GM23338 (cell line): ENCODE data around the gene PKM. TPM values are rescaled to one million over a fixed set of nuclear protein-coding genes. Genes with fewer than 3 reads are reported as not detected.

ENCODE experiments used
- ATAC-seq: fragments of 200-7000 bp; cut with Tn5 transposase; 3 replicates; pipeline ENCODE4 v1.9.1; 2020
- DNase-seq: peaks from one replicate; pipeline ENCODE4 v3.0.0-alpha.2; 2015; ENCODE audit warnings: low spot score
- H2AFZ ChIP-seq: fragments of 200-600 bp; sonication (generic); 2 replicates; pipeline ENCODE4 v1.8.0; 2016; ENCODE audit warnings: antibody characterized with exemption, mild to moderate bottlenecking, moderate library complexity
- H3F3A ChIP-seq: fragments of 200-600 bp; sonication (generic); replicated peaks from 2 replicates; pipeline ENCODE4 v1.8.0; 2017; ENCODE audit warnings: antibody characterized with exemption, mixed run types, low read depth
- H3K27ac ChIP-seq: fragments of 200-600 bp; sonication (generic); 2 replicates; pipeline ENCODE4 v1.6.1; 2016; ENCODE audit warnings: low read depth
- H3K27me3 ChIP-seq: fragments of 200-600 bp; sonication (generic); 2 replicates; pipeline ENCODE4 v1.8.0; 2016; ENCODE audit warnings: mild to moderate bottlenecking, mixed run types, moderate library complexity; ENCODE audit not compliant: insufficient read depth
- H3K36me3 ChIP-seq: fragments of 200-600 bp; sonication (generic); 2 replicates; pipeline ENCODE4 v1.8.0; 2016; ENCODE audit warnings: mild to moderate bottlenecking; ENCODE audit not compliant: insufficient read depth
- H3K4me1 ChIP-seq: fragments of 200-600 bp; sonication (generic); 2 replicates; pipeline ENCODE4 v1.8.0; 2016; ENCODE audit warnings: mild to moderate bottlenecking, moderate library complexity; ENCODE audit not compliant: insufficient read depth
- H3K4me2 ChIP-seq: fragments of 200-600 bp; sonication (generic); 2 replicates; pipeline ENCODE4 v1.7.1; 2017; ENCODE audit warnings: mixed run types
- H3K4me3 ChIP-seq: fragments of 200-600 bp; sonication (generic); 2 replicates; pipeline ENCODE4 v1.6.1; 2016; ENCODE audit warnings: mixed run types
- H3K79me2 ChIP-seq: fragments of 200-600 bp; sonication (generic); replicated peaks from 2 replicates; pipeline ENCODE4 v1.8.0; 2017; ENCODE audit warnings: mild to moderate bottlenecking; ENCODE audit not compliant: insufficient read depth
- H3K9me2 ChIP-seq: fragments of 200-600 bp; sonication (generic); 2 replicates; pipeline ENCODE4 v1.8.0; 2017; ENCODE audit not compliant: insufficient read depth
- H4K20me1 ChIP-seq: fragments of 200-600 bp; sonication (generic); replicated peaks from 2 replicates; pipeline ENCODE4 v1.8.0; 2017; ENCODE audit warnings: mild to moderate bottlenecking; ENCODE audit not compliant: insufficient read depth
- H3K27ac Mint-ChIP-seq: 2 replicates; pipeline ENCODE4 v1.8.0; 2020; ENCODE audit warnings: inconsistent platforms, mild to moderate bottlenecking, moderate library complexity, mixed read lengths
- H3K27me3 Mint-ChIP-seq: 3 replicates; pipeline ENCODE4 v1.8.0; 2022; ENCODE audit warnings: low read depth, mild to moderate bottlenecking, moderate library complexity, mixed read lengths, inconsistent platforms; ENCODE audit not compliant: insufficient read depth, poor library complexity
- H3K36me3 Mint-ChIP-seq: 3 replicates; pipeline ENCODE4 v1.8.0; 2021; ENCODE audit warnings: low read depth, mild to moderate bottlenecking, inconsistent platforms, moderate library complexity, mixed read lengths
- H3K4me1 Mint-ChIP-seq: 3 replicates; pipeline ENCODE4 v1.8.0; 2020; ENCODE audit warnings: mild to moderate bottlenecking, inconsistent platforms, mixed read lengths
- H3K4me3 Mint-ChIP-seq: 3 replicates; pipeline ENCODE4 v1.8.0; 2021; ENCODE audit warnings: moderate library complexity, mild to moderate bottlenecking, inconsistent platforms, mixed read lengths
- H3K9me3 Mint-ChIP-seq: 3 replicates; pipeline ENCODE4 v1.8.0; 2020; ENCODE audit warnings: moderate library complexity, mild to moderate bottlenecking, inconsistent platforms, mixed read lengths
- CREB1 ChIP-seq: fragments of 250-450 bp; sonication (Bioruptor Pico); IDR thresholded peaks from 2 replicates; pipeline ENCODE4 v1.5.0; 2020; ENCODE audit warnings: low read depth, mild to moderate bottlenecking, moderate library complexity
- EZH2 ChIP-seq: fragments of 200-600 bp; sonication (generic); IDR thresholded peaks from one replicate; pipeline ENCODE4 v1.8.0; 2017; ENCODE audit warnings: antibody characterized with exemption, mild to moderate bottlenecking, low read depth; ENCODE audit not compliant: unreplicated experiment
- EZH2phosphoT487 ChIP-seq: fragments of 200-600 bp; sonication (generic); IDR thresholded peaks from one replicate; pipeline ENCODE4 v1.8.1; 2018; ENCODE audit warnings: antibody characterized with exemption; ENCODE audit not compliant: unreplicated experiment
- JUNB ChIP-seq: IDR thresholded peaks from one replicate; pipeline ENCODE4 v1.6.1; 2016; ENCODE audit warnings: antibody characterized with exemption; ENCODE audit not compliant: unreplicated experiment
- NANOG ChIP-seq: IDR thresholded peaks from 2 replicates; pipeline ENCODE4 v1.6.1; 2016; ENCODE audit warnings: antibody characterized with exemption, borderline replicate concordance
- POLR2AphosphoS5 ChIP-seq: IDR thresholded peaks from 2 replicates; pipeline ENCODE4 v1.6.1; 2016; ENCODE audit warnings: antibody characterized with exemption, low read depth
- STAT1 ChIP-seq: IDR thresholded peaks from one replicate; pipeline ENCODE4 v1.6.1; 2016; ENCODE audit warnings: antibody characterized with exemption; ENCODE audit not compliant: unreplicated experiment
- ZNF114 ChIP-seq: fragments of 250-450 bp; sonication (Bioruptor Pico); IDR thresholded peaks from 2 replicates; pipeline ENCODE4 v1.5.0; 2020; ENCODE audit warnings: mild to moderate bottlenecking, moderate library complexity
- ZNF331 ChIP-seq: fragments of 250-450 bp; sonication (Bioruptor Pico); IDR thresholded peaks from 2 replicates; pipeline ENCODE4 v1.5.0; 2020; ENCODE audit warnings: low read depth, mild to moderate bottlenecking, moderate library complexity
- polyA plus RNA-seq: library from polyadenylated mRNA; unstranded; fragments of >200 nt; fragmentation: Nextera tagmentation; extraction: Ambion mirVana; gene quantifications from 2 replicates; pipeline ENCODE4 v1.2.1, GENCODE V29; 2016
- total RNA-seq: library from RNA; depleted of rRNA; stranded (reverse); fragments of >200 nt; shearing (Covaris generic); gene quantifications from 2 replicates; pipeline ENCODE4 v1.2.3, GENCODE V29; 2014
- TF ChIP-seq, protein P1 (sequence below), 2 experiments: fragments of 200-600 bp in 1 of 2; sonication (generic) in 1 of 2; conservative IDR thresholded peaks; 2 replicates each; pipeline versions ENCODE4 v1.5.1 to v1.6.1; 2016 to 2017; ENCODE audit warnings: antibody characterized with exemption in 2 of 2, low read depth in 2 of 2, mild to moderate bottlenecking in 2 of 2, moderate library complexity in 1 of 2
- TF ChIP-seq, protein P2 (sequence below): IDR thresholded peaks from one replicate; pipeline ENCODE4 v1.6.1; 2018; ENCODE audit warnings: antibody characterized with exemption; ENCODE audit not compliant: unreplicated experiment
- TF ChIP-seq, protein P3 (sequence below): IDR thresholded peaks from 2 replicates; pipeline ENCODE4 v1.6.1; 2016; ENCODE audit warnings: antibody characterized with exemption
- TF ChIP-seq, protein P4 (sequence below): fragments of 250-450 bp; sonication (Bioruptor Pico); IDR thresholded peaks from 2 replicates; pipeline ENCODE4 v1.5.0; 2020; ENCODE audit warnings: mild to moderate bottlenecking, moderate library complexity

PKM gene
- total and polyA plus RNA-seq, 2 experiments from 2014 or later = 432 to 1,137 TPM

DNA sequence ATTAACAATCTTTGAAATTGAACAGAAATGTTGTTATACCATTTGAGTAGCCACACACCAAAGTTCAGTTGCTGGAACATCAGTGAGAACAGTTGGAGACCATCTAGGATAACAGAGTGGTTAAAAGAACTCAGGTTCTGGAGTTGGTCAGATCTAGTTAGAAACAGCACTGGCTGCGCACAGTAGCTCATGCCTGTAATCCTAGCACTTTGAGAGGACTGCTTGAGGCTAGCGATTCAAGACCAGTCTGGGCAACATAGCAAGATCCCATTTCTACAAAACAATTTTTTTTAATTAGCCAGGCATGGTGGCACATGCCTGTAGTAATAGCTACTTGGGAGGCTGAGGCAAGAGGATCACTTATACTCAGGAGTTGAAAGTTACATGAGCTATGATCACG, 7.6 kb upstream of the PKM start:
- Mint-ChIP-seq H3K9me3 (no peaks in the 10 kb centered on the region), H3K36me3 (peaks cover 30% of the 10 kb centered on the region), H3K4me3 (no peak overlapping the region), H3K27me3 (peaks cover 63% of the 10 kb centered on the region), H3K27ac (no peak overlapping the region), H3K4me1 (peaks cover 25% of the 10 kb centered on the region)
- peaks cover 8% of the 10 kb centered on the region; the same call in 1 of the 2 replicates for H3K4me1 ChIP-seq
- no peaks in the 10 kb centered on the region for H3K27me3 ChIP-seq
- no peaks in the 10 kb centered on the region for H3F3A ChIP-seq
- no peaks in the 10 kb centered on the region for H3K36me3 ChIP-seq
- H3K79me2 ChIP-seq = no peaks in the 10 kb centered on the region
- no peak for TF ChIP-seq CREB1 (CRISPR knock-in tag)
- no peak for TF ChIP-seq POLR2AphosphoS5
- no peak for TF ChIP-seq ZNF114
- TF ChIP-seq STAT1 = no peak
- no peak for TF ChIP-seq ZNF331
- TF ChIP-seq, protein P1, sequence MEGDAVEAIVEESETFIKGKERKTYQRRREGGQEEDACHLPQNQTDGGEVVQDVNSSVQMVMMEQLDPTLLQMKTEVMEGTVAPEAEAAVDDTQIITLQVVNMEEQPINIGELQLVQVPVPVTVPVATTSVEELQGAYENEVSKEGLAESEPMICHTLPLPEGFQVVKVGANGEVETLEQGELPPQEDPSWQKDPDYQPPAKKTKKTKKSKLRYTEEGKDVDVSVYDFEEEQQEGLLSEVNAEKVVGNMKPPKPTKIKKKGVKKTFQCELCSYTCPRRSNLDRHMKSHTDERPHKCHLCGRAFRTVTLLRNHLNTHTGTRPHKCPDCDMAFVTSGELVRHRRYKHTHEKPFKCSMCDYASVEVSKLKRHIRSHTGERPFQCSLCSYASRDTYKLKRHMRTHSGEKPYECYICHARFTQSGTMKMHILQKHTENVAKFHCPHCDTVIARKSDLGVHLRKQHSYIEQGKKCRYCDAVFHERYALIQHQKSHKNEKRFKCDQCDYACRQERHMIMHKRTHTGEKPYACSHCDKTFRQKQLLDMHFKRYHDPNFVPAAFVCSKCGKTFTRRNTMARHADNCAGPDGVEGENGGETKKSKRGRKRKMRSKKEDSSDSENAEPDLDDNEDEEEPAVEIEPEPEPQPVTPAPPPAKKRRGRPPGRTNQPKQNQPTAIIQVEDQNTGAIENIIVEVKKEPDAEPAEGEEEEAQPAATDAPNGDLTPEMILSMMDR (conservative IDR thresholded peaks at IDR 0.05; ENCODE audit: low read depth in 2 of 2) = no peak
- no peak for TF ChIP-seq EZH2phosphoT487
- TF ChIP-seq, protein P2, sequence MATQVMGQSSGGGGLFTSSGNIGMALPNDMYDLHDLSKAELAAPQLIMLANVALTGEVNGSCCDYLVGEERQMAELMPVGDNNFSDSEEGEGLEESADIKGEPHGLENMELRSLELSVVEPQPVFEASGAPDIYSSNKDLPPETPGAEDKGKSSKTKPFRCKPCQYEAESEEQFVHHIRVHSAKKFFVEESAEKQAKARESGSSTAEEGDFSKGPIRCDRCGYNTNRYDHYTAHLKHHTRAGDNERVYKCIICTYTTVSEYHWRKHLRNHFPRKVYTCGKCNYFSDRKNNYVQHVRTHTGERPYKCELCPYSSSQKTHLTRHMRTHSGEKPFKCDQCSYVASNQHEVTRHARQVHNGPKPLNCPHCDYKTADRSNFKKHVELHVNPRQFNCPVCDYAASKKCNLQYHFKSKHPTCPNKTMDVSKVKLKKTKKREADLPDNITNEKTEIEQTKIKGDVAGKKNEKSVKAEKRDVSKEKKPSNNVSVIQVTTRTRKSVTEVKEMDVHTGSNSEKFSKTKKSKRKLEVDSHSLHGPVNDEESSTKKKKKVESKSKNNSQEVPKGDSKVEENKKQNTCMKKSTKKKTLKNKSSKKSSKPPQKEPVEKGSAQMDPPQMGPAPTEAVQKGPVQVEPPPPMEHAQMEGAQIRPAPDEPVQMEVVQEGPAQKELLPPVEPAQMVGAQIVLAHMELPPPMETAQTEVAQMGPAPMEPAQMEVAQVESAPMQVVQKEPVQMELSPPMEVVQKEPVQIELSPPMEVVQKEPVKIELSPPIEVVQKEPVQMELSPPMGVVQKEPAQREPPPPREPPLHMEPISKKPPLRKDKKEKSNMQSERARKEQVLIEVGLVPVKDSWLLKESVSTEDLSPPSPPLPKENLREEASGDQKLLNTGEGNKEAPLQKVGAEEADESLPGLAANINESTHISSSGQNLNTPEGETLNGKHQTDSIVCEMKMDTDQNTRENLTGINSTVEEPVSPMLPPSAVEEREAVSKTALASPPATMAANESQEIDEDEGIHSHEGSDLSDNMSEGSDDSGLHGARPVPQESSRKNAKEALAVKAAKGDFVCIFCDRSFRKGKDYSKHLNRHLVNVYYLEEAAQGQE = no peak
- TF ChIP-seq, protein P3, sequence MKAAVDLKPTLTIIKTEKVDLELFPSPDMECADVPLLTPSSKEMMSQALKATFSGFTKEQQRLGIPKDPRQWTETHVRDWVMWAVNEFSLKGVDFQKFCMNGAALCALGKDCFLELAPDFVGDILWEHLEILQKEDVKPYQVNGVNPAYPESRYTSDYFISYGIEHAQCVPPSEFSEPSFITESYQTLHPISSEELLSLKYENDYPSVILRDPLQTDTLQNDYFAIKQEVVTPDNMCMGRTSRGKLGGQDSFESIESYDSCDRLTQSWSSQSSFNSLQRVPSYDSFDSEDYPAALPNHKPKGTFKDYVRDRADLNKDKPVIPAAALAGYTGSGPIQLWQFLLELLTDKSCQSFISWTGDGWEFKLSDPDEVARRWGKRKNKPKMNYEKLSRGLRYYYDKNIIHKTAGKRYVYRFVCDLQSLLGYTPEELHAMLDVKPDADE = no peak
- TF ChIP-seq NANOG = no peak
- no peak for TF ChIP-seq JUNB
- no peak for TF ChIP-seq EZH2
- TF ChIP-seq, protein P4, sequence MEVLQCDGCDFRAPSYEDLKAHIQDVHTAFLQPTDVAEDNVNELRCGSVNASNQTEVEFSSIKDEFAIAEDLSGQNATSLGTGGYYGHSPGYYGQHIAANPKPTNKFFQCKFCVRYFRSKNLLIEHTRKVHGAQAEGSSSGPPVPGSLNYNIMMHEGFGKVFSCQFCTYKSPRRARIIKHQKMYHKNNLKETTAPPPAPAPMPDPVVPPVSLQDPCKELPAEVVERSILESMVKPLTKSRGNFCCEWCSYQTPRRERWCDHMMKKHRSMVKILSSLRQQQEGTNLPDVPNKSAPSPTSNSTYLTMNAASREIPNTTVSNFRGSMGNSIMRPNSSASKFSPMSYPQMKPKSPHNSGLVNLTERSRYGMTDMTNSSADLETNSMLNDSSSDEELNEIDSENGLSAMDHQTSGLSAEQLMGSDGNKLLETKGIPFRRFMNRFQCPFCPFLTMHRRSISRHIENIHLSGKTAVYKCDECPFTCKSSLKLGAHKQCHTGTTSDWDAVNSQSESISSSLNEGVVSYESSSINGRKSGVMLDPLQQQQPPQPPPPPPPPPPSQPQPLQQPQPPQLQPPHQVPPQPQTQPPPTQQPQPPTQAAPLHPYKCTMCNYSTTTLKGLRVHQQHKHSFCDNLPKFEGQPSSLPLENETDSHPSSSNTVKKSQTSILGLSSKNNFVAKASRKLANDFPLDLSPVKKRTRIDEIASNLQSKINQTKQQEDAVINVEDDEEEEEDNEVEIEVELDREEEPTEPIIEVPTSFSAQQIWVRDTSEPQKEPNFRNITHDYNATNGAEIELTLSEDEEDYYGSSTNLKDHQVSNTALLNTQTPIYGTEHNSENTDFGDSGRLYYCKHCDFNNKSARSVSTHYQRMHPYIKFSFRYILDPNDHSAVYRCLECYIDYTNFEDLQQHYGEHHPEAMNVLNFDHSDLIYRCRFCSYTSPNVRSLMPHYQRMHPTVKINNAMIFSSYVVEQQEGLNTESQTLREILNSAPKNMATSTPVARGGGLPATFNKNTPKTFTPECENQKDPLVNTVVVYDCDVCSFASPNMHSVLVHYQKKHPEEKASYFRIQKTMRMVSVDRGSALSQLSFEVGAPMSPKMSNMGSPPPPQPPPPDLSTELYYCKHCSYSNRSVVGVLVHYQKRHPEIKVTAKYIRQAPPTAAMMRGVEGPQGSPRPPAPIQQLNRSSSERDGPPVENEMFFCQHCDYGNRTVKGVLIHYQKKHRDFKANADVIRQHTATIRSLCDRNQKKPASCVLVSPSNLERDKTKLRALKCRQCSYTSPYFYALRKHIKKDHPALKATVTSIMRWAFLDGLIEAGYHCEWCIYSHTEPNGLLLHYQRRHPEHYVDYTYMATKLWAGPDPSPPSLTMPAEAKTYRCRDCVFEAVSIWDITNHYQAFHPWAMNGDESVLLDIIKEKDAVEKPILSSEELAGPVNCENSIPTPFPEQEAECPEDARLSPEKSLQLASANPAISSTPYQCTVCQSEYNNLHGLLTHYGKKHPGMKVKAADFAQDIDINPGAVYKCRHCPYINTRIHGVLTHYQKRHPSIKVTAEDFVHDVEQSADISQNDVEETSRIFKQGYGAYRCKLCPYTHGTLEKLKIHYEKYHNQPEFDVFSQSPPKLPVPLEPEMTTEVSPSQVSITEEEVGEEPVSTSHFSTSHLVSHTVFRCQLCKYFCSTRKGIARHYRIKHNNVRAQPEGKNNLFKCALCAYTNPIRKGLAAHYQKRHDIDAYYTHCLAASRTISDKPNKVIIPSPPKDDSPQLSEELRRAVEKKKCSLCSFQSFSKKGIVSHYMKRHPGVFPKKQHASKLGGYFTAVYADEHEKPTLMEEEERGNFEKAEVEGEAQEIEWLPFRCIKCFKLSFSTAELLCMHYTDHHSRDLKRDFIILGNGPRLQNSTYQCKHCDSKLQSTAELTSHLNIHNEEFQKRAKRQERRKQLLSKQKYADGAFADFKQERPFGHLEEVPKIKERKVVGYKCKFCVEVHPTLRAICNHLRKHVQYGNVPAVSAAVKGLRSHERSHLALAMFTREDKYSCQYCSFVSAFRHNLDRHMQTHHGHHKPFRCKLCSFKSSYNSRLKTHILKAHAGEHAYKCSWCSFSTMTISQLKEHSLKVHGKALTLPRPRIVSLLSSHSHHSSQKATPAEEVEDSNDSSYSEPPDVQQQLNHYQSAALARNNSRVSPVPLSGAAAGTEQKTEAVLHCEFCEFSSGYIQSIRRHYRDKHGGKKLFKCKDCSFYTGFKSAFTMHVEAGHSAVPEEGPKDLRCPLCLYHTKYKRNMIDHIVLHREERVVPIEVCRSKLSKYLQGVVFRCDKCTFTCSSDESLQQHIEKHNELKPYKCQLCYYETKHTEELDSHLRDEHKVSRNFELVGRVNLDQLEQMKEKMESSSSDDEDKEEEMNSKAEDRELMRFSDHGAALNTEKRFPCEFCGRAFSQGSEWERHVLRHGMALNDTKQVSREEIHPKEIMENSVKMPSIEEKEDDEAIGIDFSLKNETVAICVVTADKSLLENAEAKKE (CRISPR knock-in tag) = no peak
- no peaks in the 10 kb centered on the region for H3K9me2 ChIP-seq
- no peak for DNase-seq
- no peaks in the 10 kb centered on the region; the same call in 1 of the 2 replicates for H4K20me1 ChIP-seq
- ATAC-seq = no peak
- no peak overlapping the region for H3K27ac ChIP-seq
- no peak overlapping the region for H3K4me3 ChIP-seq
- H3K4me2 ChIP-seq = no peak overlapping the region
- no peak overlapping the region for H2AFZ ChIP-seq
